NB4 (cell line): ENCODE measurements around the gene GKN2.

ENCODE experiments used
- TF ChIP-seq, protein P1 (sequence below): IDR thresholded peaks from one replicate; pipeline ENCODE4 v1.5.1; 2012; ENCODE audit warnings: low read depth, low read length
- TF ChIP-seq, protein P2 (sequence below): IDR thresholded peaks from 2 replicates; pipeline ENCODE4 v1.6.1; 2011; ENCODE audit warnings: low read depth, low read length

DNA sequence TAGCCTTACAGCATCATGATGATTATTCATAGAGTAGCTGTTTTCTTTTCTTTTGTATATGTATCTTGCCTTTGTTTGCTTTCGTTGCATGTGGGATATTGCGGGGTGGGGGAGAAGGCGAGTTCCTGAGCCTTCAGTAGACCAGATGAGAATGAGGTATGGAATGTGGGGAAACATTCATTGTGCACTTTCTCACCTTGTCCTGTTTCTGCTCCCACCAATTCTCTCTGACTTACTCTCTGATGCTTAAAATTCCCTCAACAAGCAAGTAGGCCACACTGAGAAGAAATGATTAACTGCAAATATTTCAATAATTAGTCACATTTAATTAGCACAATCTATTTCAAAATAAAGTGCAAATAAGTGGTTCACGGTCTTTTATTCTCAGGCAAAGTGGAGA lies 31.0 kb downstream of the GKN2 start:
- TF ChIP-seq, protein P1, sequence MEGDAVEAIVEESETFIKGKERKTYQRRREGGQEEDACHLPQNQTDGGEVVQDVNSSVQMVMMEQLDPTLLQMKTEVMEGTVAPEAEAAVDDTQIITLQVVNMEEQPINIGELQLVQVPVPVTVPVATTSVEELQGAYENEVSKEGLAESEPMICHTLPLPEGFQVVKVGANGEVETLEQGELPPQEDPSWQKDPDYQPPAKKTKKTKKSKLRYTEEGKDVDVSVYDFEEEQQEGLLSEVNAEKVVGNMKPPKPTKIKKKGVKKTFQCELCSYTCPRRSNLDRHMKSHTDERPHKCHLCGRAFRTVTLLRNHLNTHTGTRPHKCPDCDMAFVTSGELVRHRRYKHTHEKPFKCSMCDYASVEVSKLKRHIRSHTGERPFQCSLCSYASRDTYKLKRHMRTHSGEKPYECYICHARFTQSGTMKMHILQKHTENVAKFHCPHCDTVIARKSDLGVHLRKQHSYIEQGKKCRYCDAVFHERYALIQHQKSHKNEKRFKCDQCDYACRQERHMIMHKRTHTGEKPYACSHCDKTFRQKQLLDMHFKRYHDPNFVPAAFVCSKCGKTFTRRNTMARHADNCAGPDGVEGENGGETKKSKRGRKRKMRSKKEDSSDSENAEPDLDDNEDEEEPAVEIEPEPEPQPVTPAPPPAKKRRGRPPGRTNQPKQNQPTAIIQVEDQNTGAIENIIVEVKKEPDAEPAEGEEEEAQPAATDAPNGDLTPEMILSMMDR: no peak
- TF ChIP-seq, protein P2, sequence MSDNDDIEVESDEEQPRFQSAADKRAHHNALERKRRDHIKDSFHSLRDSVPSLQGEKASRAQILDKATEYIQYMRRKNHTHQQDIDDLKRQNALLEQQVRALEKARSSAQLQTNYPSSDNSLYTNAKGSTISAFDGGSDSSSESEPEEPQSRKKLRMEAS: no peak
